Hepatocyte (in vitro differentiated cells): ENCODE results near the gene GDPD5.

ENCODE experiments used
- CTCF ChIP-seq: fragments of 200-600 bp; sonication (generic); IDR thresholded peaks from 2 replicates; pipeline ENCODE4 v1.5.1; 2016; ENCODE audit warnings: antibody characterized with exemption, mild to moderate bottlenecking; ENCODE audit not compliant: poor library complexity
- EZH2 ChIP-seq: fragments of 200-600 bp; sonication (generic); IDR thresholded peaks from 2 replicates; pipeline ENCODE4 v1.6.1; 2016; ENCODE audit warnings: antibody characterized with exemption, mild to moderate bottlenecking, borderline replicate concordance
- EZH2phosphoT487 ChIP-seq: fragments of 200-600 bp; sonication (generic); IDR thresholded peaks from one replicate; pipeline ENCODE4 v1.6.1; 2018; ENCODE audit warnings: antibody characterized with exemption, mild to moderate bottlenecking, low read depth, moderate library complexity; ENCODE audit not compliant: unreplicated experiment, severe bottlenecking

- TF ChIP-seq CTCF, result no peak
- TF ChIP-seq EZH2, result no peak
- no peak for TF ChIP-seq EZH2phosphoT487
Measured at GRCh38 chr11:75505916-75506692, 19.6 kb downstream of the GDPD5 start.
